ENCODE data around the gene PRDM16.

GRCh38 chr1:3113047-3113740 is 44.2 kb downstream of the PRDM16 start:
- TF ChIP-seq SUZ12 (IDR thresholded peaks at IDR 0.05; ENCODE audit: extremely low read depth, insufficient read depth, insufficient read length) (no peak), YY1 (IDR thresholded peaks at IDR 0.05; ENCODE audit: insufficient read depth, insufficient read length) (no peak)
